Measurements from ENCODE around the gene LMBRD1.

LMBRD1 gene

GRCh38 chr6:69631552-69632346, 165.1 kb downstream of the LMBRD1 start:
- no peak for DNase-seq (ENCODE audit: low spot score)

DNA sequence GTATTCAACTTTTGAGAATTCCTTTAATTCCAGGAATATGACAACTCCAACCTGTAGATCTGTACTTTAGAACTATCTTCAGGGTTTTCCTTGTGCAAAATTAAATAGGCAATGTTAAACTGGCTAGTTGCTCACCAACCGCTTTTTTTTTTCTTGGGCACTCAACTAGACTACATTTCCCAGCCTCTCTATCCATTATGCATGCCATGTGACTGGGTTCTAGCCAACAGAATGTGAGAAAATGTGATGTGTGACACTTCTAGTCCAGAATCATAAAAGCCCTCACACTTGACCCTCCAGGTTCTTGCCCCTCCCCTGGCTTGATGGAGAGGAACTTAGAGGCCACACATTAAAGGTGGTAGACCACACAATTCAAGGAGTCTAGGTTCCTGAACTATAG, 166.0 kb downstream of the LMBRD1 start:
- no peak for DNase-seq (ENCODE audit: low spot score)

GRCh38 chr6:69627625-69628024, 169.2 kb downstream of the LMBRD1 start:
- no peak for DNase-seq (ENCODE audit: low spot score)

DNA sequence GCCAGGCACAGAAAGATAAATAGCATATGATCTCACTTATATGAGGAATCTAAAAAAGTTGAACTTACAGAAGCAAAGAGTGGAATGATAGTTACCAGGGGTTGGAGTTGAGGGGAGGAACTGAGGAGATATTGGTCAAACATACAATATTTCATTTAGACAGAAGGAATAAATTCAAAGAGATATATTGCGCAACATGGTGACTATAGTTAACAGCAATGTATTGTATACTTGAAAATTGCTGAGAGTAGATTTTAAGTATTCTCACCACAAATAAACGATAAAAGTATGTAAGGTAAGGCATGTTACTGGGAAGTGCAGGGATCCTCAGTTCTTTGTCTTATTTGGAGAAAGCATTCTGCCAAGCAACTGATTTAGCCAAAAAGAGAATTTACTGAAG, 171.9 kb downstream of the LMBRD1 start:
- DNase-seq (ENCODE audit: low spot score): no peak

Measured in left forelimb (tissue), 1 donor.